HepG2 (cell line): ENCODE data around the gene PRKG1. TPM values are rescaled to one million over a fixed set of nuclear protein-coding genes. Genes with fewer than 3 reads are reported as not detected.

ENCODE experiments used
- ATAC-seq: fragments of 200-7000 bp; cut with Tn5 transposase; 3 replicates; pipeline ENCODE4 v1.9.1; 2020; ENCODE audit warnings: mild to moderate bottlenecking, moderate library complexity
- BruUV-seq: library from RNA; stranded (reverse); fragments of 400-500 nt; replicated peaks from 2 replicates; lab custom pipeline; 2021; lab: Mats Ljungman, UMichigan
- CTCF ChIA-PET: fragments of 300-600 bp; formaldehyde crosslinking; extraction: SDS; loops from one replicate; lab custom pipeline; 2021; ENCODE audit warnings: low total read pairs, inconsistent platforms, low intra/inter-chr PET ratio; lab: Yijun Ruan, JAX
- POLR2A ChIA-PET: fragments of 350-600 bp; sonication (Branson Sonifier 250); formaldehyde crosslinking; loops from one replicate; lab custom pipeline; 2020; ENCODE audit warnings: antibody characterized with exemption, inconsistent platforms; lab: Yijun Ruan, JAX
- DNase-seq: peaks from one replicate; pipeline ENCODE4 v3.0.0-alpha.2; 2015; ENCODE audit warnings: low spot score
- FAIRE-seq: peaks from 3 replicates; lab custom pipeline; 2011; peaks lifted over from hg19 to GRCh38; lab: Jason Lieb, UNC
- H2AFZ ChIP-seq: one replicate; pipeline ENCODE4 v1.6.1; 2011; ENCODE audit warnings: low read length, inconsistent platforms
- H3K27ac ChIP-seq: fragments of 300-600 bp; 3 replicates; pipeline ENCODE4 v1.8.0; 2011; ENCODE audit warnings: mixed run types, mild to moderate bottlenecking, mixed read lengths, low read length, inconsistent platforms; ENCODE audit not compliant: insufficient read depth; ENCODE audit errors: extremely low read length
- H3K27me3 ChIP-seq, 2 experiments: fragments of 200-600 bp in 1 of 2; 2 replicates in 1 of 2; 3 replicates in 1 of 2; pipeline versions ENCODE4 v1.6.0 to v1.8.0; 2011; ENCODE audit warnings: low read length in 2 of 2, mild to moderate bottlenecking in 2 of 2, moderate library complexity in 2 of 2, inconsistent platforms in 1 of 2; ENCODE audit not compliant: insufficient read depth in 2 of 2, control insufficient read depth in 1 of 2
- H3K36me3 ChIP-seq, 2 experiments: fragments of 200-600 bp in 1 of 2; replicated peaks in 1 of 2; 2 replicates in 1 of 2; 3 replicates in 1 of 2; pipeline versions ENCODE4 v1.5.1 to v1.8.0; 2011; ENCODE audit warnings: low read length in 2 of 2, inconsistent platforms in 1 of 2; ENCODE audit not compliant: insufficient read depth in 2 of 2, control insufficient read depth in 1 of 2
- H3K4me1 ChIP-seq: 2 replicates; pipeline ENCODE4 v1.5.1; 2012; ENCODE audit warnings: low read length, inconsistent platforms; ENCODE audit not compliant: insufficient read depth
- H3K4me2 ChIP-seq: 2 replicates; pipeline ENCODE4 v1.6.0; 2011; ENCODE audit warnings: low read depth, low read length, inconsistent platforms
- H3K4me3 ChIP-seq, 3 experiments: fragments of 200-600 bp in 1 of 3; sonication (generic), shearing (Covaris generic) in 1 of 3; replicated peaks in 1 of 3; 2 replicates each; pipeline ENCODE4 v1.5.1; 2011 to 2016; ENCODE audit warnings: low read length in 3 of 3, inconsistent platforms in 2 of 3, low read depth in 2 of 3, mild to moderate bottlenecking in 2 of 3, control low read depth in 1 of 3, mixed read lengths in 1 of 3; ENCODE audit not compliant: insufficient read depth in 1 of 3
- H3K79me2 ChIP-seq: one replicate; pipeline ENCODE4 v1.6.1; 2011; ENCODE audit warnings: low read length, inconsistent platforms; ENCODE audit not compliant: insufficient read depth
- H3K9ac ChIP-seq: 2 replicates; pipeline ENCODE4 v1.6.0; 2011; ENCODE audit warnings: mild to moderate bottlenecking, low read depth, low read length, inconsistent platforms; ENCODE audit not compliant: insufficient read depth
- H3K9me3 ChIP-seq: 2 replicates; pipeline ENCODE4 v1.5.1; 2012; ENCODE audit warnings: mild to moderate bottlenecking, low read length
- H4K20me1 ChIP-seq: 2 replicates; pipeline ENCODE4 v1.6.0; 2011; ENCODE audit warnings: inconsistent platforms, mild to moderate bottlenecking, low read length, moderate library complexity; ENCODE audit not compliant: insufficient read depth
- RBAK ChIP-seq: sonication (generic); formaldehyde crosslinking; IDR thresholded peaks from 2 replicates; pipeline ENCODE4 v1.5.1; 2020; ENCODE audit warnings: mild to moderate bottlenecking, missing genetic modification reagents
- SAFB2 ChIP-seq: sonication (generic); formaldehyde crosslinking; IDR thresholded peaks from 2 replicates; pipeline ENCODE4 v1.5.1; 2020; ENCODE audit warnings: missing genetic modification reagents, low read depth, mild to moderate bottlenecking, borderline replicate concordance
- TEF ChIP-seq: sonication (generic); formaldehyde crosslinking; IDR thresholded peaks from 2 replicates; pipeline ENCODE4 v1.5.0; 2020; ENCODE audit warnings: missing genetic modification reagents
- ZNF20 ChIP-seq: sonication (generic); formaldehyde crosslinking; IDR thresholded peaks from 2 replicates; pipeline ENCODE4 v1.4.0; 2020; ENCODE audit warnings: mild to moderate bottlenecking, moderate library complexity, missing genetic modification reagents
- ZNF280B ChIP-seq: sonication (generic); formaldehyde crosslinking; IDR thresholded peaks from 2 replicates; pipeline ENCODE4 v1.5.0; 2020; ENCODE audit warnings: missing genetic modification reagents, mild to moderate bottlenecking, borderline replicate concordance
- ZNF34 ChIP-seq: sonication (generic); formaldehyde crosslinking; IDR thresholded peaks from 2 replicates; pipeline ENCODE4 v1.4.0; 2020; ENCODE audit warnings: mild to moderate bottlenecking, missing genetic modification reagents, borderline replicate concordance
- ZNF44 ChIP-seq: sonication (generic); formaldehyde crosslinking; IDR thresholded peaks from 2 replicates; pipeline ENCODE4 v1.5.1; 2020; ENCODE audit warnings: mild to moderate bottlenecking, missing genetic modification reagents
- WGBS: methylation state at CpG from one replicate; pipeline ENCODE4 v1.1.6; 2017; ENCODE audit warnings: low lambda C conversion rate; 5-methylcytosine and 5-hydroxymethylcytosine counted together
- in situ Hi-C: cut with HindIII; loops from 2 replicates; pipeline ENCODE4 v1.10.0; 2017; ENCODE audit warnings: low pct_unique_long_range_greater_than_20kb; ENCODE audit not compliant: extremely low pct_ligation_motif_present
- intact Hi-C: fragments of 100-400 bp; cut with micrococcal nuclease; formaldehyde crosslinking; loops from one replicate; pipeline ENCODE4 v1.10.0; 2022; ENCODE audit not compliant: unreplicated experiment
- polyA plus RNA-seq, 8 experiments: library from polyadenylated mRNA; depleted of rRNA in 3 of 8; stranded (reverse) in 7 of 8; unstranded in 1 of 8; fragments of >200 nt; fragmentation: Illumina TruSeq in 4 of 8; extraction: Trizol in 4 of 8; gene quantifications; 2 replicates each; pipeline versions ENCODE4 v1.2.1 to v1.2.3, GENCODE V29; 2011 to 2016; ENCODE audit warnings: low read depth in 4 of 8, missing spikeins in 1 of 8, mixed read lengths in 1 of 8; ENCODE audit not compliant: insufficient read depth in 1 of 8
- total RNA-seq, 5 experiments: library from RNA; depleted of rRNA; stranded (reverse); fragments of >200 nt; fragmentation: Illumina TruSeq; extraction: Trizol; gene quantifications; 2 replicates each; pipeline ENCODE4 v1.2.3, GENCODE V29; 2016; ENCODE audit warnings: low read depth in 1 of 5

PRKG1 gene
- total and polyA plus RNA-seq, 2 of the 13 experiments (the other 11 are each of a cell fraction or from before 2014, with no cell fraction given) = 0.01 TPM; not detected in 1

GRCh38 chr10:52268790-52269189 lies 1194.5 kb downstream of the PRKG1 start:
- FAIRE-seq = no peak
- no peak overlapping the region for H2AFZ ChIP-seq
- H3K79me2 ChIP-seq = no peaks in the 10 kb centered on the region
- in situ Hi-C loops = no loop called here
- intact Hi-C loops = no loop called here
- no peak for DNase-seq
- H3K27me3 ChIP-seq = no peaks in the 10 kb centered on the region
- no peaks in the 10 kb centered on the region for H3K9me3 ChIP-seq
- POLR2A ChIA-PET = no interaction called here
- no peak overlapping the region for H3K4me3 ChIP-seq
- no peaks in the 10 kb centered on the region for H4K20me1 ChIP-seq
- TF ChIP-seq TEF (CRISPR knock-in tag) (no peak), ZNF20 (no peak), RBAK (CRISPR knock-in tag) (no peak), ZNF280B (CRISPR knock-in tag) (no peak), ZNF34 (no peak), ZNF44 (CRISPR knock-in tag) (no peak), SAFB2 (CRISPR knock-in tag) (no peak)
- H3K9ac ChIP-seq = no peak overlapping the region
- no peaks in the 10 kb centered on the region for H3K4me1 ChIP-seq
- CTCF ChIA-PET = no interaction called here
- no peak overlapping the region for H3K27ac ChIP-seq
- H3K4me2 ChIP-seq = no peak overlapping the region
- BruUV-seq = no TSS peak
- no peak for ATAC-seq
- H3K36me3 ChIP-seq = no peaks in the 10 kb centered on the region
- 32% methylated on average over 2 of the region's 2 CpGs for WGBS
